WERI-Rb-1 (cell line): ENCODE data around the gene OGDH.
"Not testable (repeated sequence)": the region's sequence is repeated elsewhere in the genome, so short reads cannot be mapped to it uniquely, and the experiment has no call there.

Experiments used
- DNase-seq: peaks from one replicate; pipeline ENCODE4 v3.0.0-alpha.2; 2020
- H3K27ac ChIP-seq: fragments of 250-450 bp; sonication (Bioruptor Pico); 2 replicates; pipeline ENCODE4 v1.5.1; 2020; ENCODE audit warnings: mild to moderate bottlenecking, moderate library complexity
- H3K27me3 ChIP-seq: fragments of 250-450 bp; sonication (Bioruptor Pico); 2 replicates; pipeline ENCODE4 v1.5.1; 2021; ENCODE audit warnings: mild to moderate bottlenecking, low read depth, moderate library complexity; ENCODE audit not compliant: insufficient read depth, severe bottlenecking
- H3K36me3 ChIP-seq: fragments of 250-450 bp; sonication (Bioruptor Pico); 2 replicates; pipeline ENCODE4 v1.5.1; 2020; ENCODE audit warnings: mild to moderate bottlenecking, moderate library complexity
- H3K4me3 ChIP-seq: 2 replicates; pipeline ENCODE4 v1.5.1; 2011; ENCODE audit warnings: low read depth, mild to moderate bottlenecking, control low read depth, low read length
- H3K9me3 ChIP-seq: fragments of 250-450 bp; sonication (Bioruptor Pico); 2 replicates; pipeline ENCODE4 v1.5.1; 2021; ENCODE audit warnings: mild to moderate bottlenecking, moderate library complexity; ENCODE audit not compliant: severe bottlenecking
- CTCF ChIP-seq: IDR thresholded peaks from 2 replicates; pipeline ENCODE4 v1.5.1; 2011; ENCODE audit warnings: low read depth, mild to moderate bottlenecking, control low read depth, inconsistent platforms, low read length

The OGDH gene

GRCh38 chr7:44694766-44695165 lies 88.3 kb downstream of the OGDH start:
- peaks cover 41% of the 10 kb centered on the region for H3K36me3 ChIP-seq
- TF ChIP-seq CTCF = no peak
- no peaks in the 10 kb centered on the region for H3K27me3 ChIP-seq
- H3K27ac ChIP-seq = no peak overlapping the region
- peaks cover 5% of the 10 kb centered on the region for H3K9me3 ChIP-seq
- DNase-seq = no peak
- no peak overlapping the region for H3K4me3 ChIP-seq

DNA sequence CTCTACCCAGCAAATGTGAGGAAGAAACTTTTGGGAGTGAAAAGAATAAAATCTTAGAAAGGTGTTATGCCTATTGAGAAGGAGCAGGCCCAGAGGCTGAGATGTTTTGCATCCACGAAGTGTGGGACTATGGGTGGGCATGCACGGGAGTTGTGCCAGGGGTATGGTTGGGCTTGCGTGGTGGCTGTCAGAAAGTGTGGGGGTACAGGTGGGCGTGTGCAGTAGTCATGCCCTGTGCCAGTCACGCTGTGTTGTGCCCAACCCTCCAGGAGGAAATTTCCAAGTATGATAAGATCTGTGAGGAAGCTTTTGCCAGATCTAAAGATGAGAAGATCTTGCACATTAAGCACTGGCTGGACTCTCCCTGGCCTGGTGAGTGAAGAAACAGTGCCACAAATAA lies 89.3 kb downstream of the OGDH start:
- Histone ChIP-seq H3K27ac (no peak overlapping the region), H3K36me3 (peaks cover 48% of the 10 kb centered on the region), H3K27me3 (no peaks in the 10 kb centered on the region), H3K4me3 (no peak overlapping the region), H3K9me3 (peaks cover 5% of the 10 kb centered on the region)
- TF ChIP-seq CTCF = no peak
- DNase-seq = no peak

GRCh38 chr7:44696728-44697127 lies 90.3 kb downstream of the OGDH start:
- Histone ChIP-seq H3K27me3 (no peaks in the 10 kb centered on the region), H3K4me3 (no peak overlapping the region), H3K36me3 (peaks cover 55% of the 10 kb centered on the region), H3K9me3 (peaks cover 5% of the 10 kb centered on the region), H3K27ac (no peak overlapping the region)
- DNase-seq = no peak
- no peak for TF ChIP-seq CTCF

DNA sequence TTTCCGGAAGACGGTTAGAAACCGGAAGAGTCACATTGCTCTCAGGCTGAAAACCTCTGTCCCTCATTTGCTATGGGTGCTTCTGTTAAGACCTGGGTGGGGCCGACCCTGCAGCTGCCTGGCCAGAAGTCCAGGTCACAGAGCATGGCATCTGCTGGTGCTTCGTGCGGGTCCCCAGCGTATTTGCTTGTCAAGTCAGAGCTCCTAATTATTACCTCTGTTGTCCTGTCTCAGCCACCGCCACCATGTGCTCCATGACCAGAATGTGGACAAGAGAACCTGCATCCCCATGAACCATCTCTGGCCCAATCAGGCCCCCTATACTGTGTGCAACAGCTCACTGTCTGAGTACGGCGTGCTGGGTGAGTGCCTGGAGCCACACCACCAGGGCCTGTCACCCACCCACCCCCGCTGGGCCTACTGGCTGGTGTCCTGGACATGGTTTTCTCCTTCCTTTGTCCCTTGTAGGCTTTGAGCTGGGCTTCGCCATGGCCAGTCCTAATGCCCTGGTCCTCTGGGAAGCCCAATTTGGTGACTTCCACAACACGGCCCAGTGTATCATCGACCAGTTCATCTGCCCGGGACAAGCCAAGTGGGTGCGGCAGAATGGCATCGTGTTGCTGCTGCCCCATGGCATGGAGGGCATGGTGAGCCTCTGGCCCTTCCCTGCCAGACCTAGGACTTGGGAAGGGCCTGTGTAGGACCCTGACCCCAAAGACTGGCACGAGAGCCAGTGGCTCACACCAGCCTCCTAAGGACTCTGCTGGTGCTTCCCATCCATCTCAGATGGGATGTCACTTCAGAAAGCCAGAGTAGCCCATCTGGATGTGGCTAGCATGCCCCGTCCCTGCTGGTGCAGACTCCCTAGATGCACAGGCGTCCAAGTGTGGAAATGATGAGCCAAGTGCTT lies 91.0 kb downstream of the OGDH start:
- DNase-seq = no peak
- Histone ChIP-seq H3K9me3 (peaks cover 5% of the 10 kb centered on the region), H3K27ac (no peak overlapping the region), H3K36me3 (peaks cover 61% of the 10 kb centered on the region), H3K27me3 (no peaks in the 10 kb centered on the region), H3K4me3 (no peak overlapping the region)
- TF ChIP-seq CTCF = no peak

DNA sequence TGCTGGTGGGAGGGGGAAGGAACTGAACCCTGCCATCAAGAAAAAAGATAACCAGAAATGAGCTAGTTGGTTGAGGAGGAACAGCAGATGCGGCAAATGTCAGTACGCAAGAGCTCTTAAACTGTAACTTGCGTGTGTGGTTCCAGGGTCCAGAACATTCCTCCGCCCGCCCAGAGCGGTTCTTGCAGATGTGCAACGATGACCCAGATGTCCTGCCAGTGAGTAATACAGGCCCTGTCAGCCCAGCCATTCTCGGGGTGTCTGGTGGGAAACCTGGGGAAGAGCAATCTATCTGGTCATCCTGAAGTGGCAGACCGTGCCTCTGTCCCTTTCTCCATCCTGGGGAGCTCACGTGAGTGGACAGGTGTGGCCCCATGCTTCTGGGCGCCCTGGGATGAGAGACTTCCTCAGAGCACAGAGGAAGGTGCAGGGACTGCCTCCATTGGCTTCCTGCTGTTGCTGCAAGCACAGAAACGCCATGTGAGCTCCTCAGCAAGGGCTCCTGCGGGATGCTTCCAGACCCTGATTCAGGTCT lies 91.7 kb downstream of the OGDH start:
- DNase-seq = no peak
- Histone ChIP-seq H3K27ac (no peak overlapping the region), H3K4me3 (no peak overlapping the region), H3K36me3 (peaks cover 61% of the 10 kb centered on the region), H3K9me3 (peaks cover 5% of the 10 kb centered on the region), H3K27me3 (no peaks in the 10 kb centered on the region)
- no peak for TF ChIP-seq CTCF

- H3K36me3 ChIP-seq = peaks cover 59% of the 10 kb centered on the region
- DNase-seq, H3K4me3 ChIP-seq, H3K27ac ChIP-seq, H3K27me3 ChIP-seq, H3K9me3 ChIP-seq: not testable (repeated sequence)
Observed at GRCh38 chr7:44699598-44699997, 93.2 kb downstream of the OGDH start.
